Activated effector memory CD4-positive, alpha-beta T cell treated with Interleukin-2 at 50 U/mL for 16 hours (primary cell): ENCODE data around the gene INSC.

Experiments
- DNase-seq: peaks from one replicate; pipeline ENCODE4 v3.0.0-alpha.2; 2020

The INSC gene

DNA sequence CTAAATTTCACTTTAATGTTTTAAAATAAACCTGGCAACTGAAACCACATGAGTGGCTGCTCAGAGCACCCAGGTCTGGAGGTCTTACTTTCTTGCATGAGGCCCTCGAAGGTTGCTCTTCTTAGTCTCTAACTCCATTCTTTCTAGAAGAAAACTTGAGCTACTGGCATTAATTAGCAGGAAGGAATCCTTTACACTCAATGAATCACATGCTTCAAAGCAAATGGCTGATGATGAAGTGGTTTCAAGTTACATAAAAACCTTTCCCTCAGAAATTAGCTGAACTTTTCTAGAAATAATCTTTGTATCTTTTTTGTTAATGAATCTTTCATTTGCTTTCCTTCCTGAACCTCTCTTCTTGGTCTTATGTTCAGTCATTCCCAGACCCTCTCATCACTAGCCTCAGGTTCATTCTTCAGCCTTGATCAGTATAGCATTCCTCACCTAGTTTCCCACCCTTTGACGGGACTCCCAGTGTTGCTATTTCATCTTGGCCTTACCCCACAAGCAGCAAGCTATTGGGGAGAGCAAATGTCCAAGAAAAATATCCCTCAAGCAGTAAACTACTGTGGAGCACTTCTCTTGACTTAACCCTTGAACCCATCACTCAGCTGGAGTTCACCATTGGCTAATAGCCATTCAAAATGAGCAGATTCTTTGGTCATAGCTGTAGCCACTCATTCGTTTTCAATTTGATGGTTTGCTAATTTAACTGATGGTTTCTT lies 75.1 kb downstream of the INSC start:
- DNase-seq = no peak

DNA sequence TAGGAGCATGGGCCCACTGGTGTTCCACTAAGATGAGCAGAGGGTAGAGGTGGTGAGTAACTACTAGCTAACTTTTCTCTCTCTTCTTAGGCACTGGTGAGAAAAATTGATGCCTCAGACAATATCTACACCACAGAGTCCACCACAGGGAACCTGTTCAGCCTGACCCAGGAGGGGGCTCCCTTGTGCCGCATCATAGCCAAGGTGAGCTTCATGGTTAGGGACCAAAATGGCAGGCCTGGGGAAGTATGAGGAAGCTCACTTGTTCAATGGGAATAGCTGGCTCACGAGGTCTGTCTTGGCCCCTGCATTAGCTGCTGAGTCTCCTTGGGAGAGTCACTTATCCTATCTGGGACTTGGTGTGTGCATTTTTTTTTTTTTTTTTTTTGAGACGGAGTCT lies 75.9 kb downstream of the INSC start:
- DNase-seq = no peak

DNA sequence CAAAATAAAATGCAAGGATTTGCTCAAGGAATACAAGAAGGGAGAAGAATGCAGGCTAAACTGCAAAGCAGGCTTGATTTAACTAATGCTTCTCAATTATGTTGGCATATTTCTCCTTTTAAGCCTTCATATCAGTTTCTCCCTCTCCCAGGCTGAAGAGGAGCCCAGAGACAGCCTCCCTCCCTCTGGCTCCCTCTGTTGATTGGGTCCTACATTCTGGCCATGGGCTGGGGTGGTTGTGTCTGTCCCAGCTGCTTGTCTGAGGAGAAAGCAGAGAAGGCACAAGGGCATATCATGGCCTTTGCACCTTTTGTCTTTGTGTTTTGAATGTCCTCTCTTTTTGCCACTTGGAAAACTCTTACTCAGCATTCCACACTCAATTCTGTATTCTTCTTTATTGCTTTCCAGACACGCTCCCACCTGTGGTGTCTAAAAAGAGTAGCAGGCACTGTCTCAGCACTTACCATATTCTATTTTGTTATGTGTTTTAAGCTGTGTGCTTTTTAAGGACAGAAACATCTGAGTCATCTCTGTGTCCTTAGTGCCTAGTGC lies 77.4 kb downstream of the INSC start:
- DNase-seq = no peak

DNA sequence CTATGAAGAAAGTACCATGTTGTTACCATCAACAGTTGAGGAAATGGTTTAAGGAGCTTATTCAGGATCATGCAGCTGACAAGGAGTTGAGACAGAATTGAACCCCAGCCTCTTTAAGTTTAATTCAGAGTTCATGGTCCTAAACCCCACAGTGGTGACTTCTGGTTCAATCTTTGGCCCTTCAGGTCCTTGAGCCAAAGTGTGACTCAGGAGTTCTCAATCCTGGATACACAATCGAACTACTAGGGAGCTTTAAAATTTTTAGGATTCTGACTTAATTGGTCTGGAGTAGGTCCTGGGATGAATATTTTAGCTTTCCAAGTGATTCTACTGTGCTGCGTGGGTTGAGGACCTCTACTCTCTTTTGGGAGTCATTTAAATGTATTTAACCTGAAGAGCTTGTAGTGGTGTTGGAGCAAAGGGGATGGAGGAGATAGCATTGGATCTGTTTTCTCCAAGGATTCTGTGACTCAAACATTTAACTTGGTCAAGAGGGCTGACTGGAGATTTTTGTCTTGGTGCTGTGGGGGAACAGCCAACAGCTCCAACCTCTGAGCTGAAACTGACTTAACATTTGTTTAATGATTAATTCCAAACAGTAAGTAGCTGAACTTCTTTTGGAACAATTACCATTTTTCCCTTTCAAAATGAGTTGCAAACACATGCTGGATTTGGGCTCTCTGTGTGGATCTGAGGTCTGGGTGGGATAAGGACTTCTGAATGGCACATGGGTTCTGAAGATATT lies 80.1 kb downstream of the INSC start:
- DNase-seq = no peak

DNA sequence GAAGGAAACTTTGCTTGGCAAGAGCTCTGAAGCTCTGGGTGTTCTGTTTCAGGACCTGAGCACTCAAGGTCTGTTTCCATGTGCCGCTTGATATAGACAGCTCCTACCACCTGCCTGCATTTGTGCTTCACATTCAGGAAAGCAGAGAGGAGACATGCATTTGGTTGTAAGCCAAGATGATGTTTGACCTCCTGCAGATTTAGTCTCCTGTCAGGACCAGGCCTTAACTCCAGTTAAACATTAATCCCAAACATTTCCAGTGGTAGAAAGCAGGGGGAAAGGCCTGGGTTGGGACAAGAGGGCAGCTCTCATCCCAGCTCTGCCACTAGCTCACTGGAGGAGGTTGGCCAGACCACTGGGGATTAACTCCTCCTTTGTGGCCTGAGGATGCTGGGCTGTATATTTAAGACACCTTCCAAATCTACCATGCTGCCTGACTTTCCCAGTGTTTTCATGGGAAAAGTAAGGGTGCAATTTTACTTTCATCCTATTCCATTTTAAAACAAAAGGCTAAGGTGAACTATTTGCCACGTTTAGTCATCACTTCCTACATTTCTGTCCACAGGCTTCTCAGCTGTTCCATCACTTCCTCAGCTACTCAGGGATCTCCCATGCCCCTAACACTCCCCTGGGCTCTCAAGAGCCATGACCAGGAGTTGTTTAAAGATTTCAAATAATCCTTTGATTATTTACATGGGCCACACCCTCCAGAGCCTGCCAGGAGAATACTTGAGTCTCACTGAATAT lies 80.9 kb downstream of the INSC start:
- DNase-seq = no peak

DNA sequence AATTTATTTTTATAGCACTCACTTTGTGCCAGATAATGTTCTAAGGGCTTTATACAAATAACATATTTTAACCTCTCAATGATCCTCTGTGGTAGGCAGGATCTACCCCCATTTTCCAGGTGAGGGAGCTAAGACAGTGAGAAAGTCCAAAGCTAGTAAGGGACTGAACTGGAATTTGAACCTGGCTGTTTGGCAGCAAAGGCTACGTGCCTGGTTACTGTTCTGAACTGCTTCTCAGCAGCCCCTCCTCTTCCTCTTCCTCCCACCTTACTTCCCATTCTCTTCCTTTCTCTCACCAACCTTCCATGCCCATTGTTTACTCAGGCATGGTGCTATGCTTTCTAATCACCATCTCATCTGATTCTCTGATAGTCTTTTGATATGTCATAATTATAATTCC lies 82.0 kb downstream of the INSC start:
- no peak for DNase-seq

DNA sequence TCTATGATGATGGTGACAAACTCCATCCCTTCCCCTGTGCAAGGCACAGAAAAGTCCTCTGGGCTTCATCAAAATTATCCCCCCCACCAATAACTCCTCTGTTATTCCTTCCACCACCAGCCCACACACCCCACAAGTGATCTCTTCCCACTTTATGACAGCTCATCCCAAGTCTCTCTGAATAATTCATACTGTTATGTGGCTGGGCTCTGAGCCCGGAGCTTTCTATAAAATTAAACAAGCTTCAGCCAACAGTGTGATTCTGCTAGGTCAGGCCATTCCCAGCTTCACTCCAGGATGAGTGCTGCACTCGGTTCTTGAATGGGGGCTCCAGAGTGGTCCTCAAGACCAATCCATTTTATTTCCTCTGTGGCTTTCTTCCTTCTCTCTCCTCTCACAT lies 83.0 kb downstream of the INSC start:
- DNase-seq = no peak

DNA sequence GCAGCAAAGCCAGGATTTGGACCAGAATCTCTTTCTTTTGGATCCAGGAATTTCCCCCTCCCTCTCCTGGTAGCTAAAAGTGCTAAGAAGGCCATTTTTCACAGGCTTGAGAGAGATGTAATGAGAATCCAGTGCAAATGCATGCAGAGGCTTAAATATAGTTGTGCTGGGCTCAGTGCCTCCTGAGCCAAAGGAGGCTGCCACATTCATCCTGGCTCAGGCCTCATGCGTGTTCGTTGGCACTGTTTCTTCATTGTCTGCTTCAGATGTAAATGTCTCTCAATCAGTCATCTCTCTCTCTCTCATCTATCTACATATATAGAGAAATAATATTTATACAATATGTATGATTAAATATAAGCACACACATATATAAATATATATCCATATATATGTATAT lies 83.6 kb downstream of the INSC start:
- DNase-seq = no peak

DNA sequence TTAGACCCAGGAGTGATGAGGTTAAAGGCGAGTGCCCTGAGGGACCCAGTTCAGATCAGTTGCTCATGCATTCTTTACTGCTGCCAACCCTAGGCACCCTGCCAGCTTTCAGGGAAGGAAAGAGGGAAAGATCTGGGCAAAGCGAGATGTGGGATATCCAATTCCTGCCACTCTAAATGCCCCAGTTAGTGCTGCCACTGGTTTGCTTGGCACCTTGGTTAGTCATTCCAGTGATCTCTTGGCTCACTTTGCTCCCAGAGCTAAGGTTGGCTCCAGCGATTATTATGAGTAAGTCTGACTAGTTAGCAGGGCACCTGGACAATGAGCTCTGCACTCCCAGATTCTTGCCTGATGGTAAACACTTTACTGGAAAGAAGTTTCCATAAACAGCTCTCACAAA lies 85.0 kb downstream of the INSC start:
- DNase-seq = no peak

DNA sequence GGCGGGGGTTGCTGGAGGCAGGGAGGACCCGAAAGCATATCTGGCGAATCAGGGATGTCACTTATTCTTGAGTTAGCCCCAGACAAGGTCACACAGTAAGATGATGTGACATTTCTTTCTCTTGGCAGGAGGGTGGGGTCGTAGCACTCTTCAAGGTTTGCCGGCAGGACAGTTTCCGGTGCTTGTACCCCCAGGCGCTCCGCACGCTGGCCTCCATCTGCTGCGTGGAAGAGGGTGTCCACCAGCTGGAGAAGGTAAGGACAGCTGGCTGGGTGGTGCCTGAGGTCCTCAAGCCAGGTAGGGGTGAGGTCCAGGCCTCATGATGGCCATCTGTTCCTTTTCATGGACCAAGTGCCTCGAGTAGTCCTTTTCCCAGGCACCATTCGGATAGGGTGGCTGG lies 86.0 kb downstream of the INSC start:
- no peak for DNase-seq

DNA sequence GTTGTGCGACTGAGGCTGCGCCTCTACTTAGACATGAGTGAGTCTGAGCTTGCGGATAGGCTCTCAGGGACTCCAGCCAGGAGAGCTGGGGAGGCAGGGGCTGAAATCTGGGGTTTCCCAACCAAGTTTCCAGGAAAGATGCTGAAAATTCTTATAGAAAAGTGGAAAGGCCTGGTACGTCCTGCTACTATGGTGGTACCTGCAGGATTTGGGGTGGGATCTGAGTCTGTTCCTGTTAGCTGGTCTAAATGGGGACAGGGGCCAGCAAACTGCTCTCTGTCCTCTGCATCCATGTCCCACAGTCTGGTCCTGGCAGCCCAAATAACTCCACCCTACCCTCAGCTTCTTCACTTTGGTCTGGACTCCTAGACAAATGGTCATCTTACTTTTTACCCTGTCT lies 86.9 kb downstream of the INSC start:
- no peak for DNase-seq

DNA sequence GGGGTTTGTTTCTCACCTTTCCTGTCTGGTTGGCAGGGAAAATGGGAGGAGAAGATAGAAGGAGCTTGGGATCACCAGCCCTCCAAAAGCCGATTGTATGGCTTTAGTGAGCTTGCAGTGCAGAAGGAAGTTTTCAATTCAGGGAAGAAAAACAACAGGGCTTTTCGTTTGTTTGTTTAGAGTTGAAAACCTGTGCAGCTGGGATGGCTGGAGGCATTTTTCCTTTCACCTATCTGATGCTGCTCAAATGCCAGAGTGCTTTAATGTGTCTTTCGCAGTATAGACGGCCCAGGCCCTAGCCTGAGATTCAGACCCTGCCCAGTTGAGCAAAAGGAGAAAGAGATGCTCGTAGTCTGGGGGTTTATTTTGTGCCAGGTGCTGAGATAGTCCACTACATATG lies 87.9 kb downstream of the INSC start:
- DNase-seq = no peak

DNA sequence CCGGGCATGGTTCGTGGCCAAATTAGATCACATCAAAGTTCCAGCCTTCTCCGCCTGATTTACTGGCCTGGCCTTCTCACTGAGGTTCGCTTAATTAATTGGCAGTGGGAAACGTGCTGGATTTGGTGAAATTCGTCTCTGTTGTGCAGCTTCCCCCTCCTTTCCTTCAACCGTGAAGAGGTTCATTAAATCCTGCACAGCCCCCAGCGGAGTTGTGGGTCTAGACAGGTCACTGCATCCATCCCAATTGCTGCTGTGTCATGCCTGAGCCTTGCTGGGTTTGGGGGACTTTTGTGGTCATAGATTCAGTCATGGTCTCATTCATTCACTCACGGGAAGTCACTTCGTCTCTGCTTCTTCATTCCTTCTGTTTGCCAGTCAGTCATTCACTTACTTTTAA lies 90.0 kb downstream of the INSC start:
- DNase-seq = no peak

DNA sequence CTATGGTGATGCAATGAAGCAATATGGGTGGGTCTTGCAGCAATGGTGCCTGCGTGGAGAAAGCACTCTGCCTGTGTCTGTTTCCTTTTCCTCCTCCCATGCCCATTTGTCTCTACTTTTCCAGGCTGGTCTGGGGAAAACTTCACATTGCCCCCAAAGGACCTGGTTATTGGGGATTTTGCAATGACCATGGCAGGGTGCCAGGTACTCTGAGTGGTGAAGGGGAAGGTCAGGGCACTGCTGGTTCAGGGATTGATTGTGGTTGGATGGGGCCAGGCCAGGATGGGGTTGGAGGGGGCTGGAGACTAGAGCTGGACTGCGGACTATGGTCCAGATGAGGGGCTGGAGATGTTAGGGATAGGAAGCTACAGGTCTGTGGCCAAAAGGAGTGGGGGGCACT lies 92.1 kb downstream of the INSC start:
- DNase-seq = no peak

DNA sequence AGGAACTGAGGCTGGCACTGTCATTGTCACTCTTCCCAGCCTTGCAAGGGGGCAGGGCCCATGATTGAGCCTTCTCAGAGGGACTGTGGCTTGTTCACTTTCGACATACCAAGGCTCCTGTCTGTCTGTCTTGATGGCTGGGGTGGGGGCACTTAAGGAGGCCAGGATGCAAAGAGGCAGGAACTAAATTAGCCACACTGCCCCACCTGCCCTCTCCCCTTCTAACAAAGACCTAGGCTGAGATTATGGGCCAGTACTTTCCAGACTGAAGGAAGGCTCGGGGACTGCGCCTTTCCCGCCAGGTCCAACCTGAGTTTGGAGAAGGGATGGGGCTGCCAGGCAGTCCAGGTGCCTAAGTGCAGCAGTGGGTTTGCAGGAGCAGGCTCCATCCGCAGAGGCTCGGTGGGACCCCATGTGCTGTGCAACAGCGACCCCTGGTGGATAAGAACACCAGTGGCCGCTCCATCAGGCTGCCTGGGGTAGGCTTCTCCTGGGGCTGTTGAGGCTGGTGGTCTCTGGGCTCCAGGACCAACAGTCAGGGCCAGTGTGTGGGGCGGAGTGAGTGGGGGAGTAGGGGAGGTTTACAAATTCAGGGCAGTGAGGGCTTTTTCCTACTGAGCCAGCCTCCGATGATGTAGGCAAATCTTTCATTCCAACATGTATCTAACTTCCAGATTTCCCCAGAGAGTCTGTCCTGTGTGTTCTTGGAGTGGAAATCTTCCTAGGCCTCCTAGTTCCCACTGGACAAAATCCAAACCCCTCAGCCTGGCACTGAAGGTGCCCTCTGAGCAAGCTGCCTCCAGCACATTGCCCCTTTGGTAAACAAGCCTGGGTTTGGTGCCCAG lies 93.9 kb downstream of the INSC start:
- DNase-seq = peak; percentile 52

DNA sequence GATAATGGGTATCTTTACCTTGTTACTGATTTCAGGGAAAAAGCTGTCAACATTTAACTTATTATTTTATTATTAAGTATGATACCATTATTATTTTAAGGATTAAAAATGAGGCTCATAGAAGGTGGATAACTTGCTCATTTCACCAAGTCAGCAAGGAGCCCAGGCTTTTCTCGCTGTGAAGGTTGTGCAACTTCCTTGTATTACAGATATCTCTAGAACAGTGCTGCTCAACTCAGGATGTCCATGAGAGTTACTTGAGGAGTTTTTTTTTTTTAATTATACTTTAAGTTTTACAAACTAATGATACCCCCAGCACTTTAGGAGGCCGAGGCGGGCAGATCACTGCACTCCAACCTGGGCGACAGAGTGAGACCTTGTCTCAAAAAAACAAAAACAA lies 98.2 kb downstream of the INSC start:
- no peak for DNase-seq

DNA sequence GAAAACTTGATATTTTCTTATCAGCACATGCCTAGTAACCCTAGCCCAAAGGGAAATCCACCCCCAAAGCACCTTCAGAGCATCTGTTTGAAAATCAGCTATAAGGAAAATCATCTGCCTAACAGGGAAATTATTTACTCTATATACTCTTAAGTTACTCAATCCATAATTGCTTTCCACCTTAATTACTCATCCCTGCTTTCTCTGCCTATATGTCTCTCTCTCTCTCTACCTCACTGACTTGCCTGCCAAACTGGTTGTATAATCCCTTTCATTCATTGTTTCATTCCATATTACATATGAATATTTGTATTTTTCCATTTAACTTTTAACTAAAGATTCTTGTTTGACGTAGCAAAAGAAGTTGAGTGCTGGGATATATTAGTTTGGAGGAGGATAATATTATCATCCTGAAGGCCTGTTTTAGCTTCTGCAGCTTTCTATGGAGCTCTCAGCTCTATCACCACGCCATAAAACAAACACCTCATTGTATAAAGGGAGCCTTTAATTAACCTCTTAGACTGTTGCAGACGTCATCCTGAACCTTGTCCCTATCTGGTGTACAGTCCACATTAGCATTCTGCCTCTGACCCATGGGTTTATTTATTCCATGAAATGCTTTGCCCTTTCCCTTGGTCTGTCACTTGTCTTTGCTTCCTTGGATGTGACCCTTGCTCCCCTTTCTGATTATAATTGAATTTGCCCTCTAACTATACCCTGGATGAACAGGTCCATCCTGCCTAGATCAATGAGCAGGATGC lies 98.9 kb downstream of the INSC start:
- DNase-seq = no peak

DNA sequence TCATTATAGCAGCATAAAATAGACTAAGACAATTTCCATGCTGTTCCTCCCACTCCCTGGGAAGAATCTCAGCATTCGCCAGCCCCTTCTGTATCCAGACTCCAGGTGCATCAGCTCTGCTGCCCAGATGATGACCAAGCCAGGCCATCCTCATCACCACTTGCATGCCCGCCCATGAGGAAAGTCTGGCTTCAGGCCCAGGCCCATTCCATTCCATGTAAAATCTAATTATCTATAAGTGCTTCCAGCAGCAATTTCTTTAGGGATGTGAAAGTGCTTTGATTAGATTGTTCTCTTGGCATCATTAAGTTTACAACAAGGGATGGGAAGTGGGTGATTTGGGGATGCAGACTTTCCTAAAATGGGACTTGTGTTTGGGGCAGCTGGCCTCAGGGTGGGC lies 100.3 kb downstream of the INSC start:
- no peak for DNase-seq

DNA sequence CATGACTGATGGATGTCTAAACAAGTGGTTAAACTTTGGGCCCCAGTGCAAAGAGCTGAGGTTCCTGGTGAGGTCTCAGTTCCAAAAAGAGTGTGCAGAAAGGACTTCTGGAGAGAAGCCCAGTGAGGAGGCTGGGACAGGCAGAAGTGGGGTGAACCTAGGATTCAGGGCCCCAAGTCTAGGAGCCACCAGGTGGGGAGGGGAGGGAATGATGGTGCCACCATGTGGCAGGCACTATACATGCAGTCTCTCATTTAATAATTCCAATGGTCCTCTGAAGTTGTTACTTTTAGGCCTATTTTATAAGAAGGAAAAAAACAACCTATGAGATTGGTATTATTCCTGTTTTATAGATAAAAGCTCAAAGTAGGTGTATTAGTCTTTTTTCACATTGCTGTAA lies 102.0 kb downstream of the INSC start:
- DNase-seq = no peak

DNA sequence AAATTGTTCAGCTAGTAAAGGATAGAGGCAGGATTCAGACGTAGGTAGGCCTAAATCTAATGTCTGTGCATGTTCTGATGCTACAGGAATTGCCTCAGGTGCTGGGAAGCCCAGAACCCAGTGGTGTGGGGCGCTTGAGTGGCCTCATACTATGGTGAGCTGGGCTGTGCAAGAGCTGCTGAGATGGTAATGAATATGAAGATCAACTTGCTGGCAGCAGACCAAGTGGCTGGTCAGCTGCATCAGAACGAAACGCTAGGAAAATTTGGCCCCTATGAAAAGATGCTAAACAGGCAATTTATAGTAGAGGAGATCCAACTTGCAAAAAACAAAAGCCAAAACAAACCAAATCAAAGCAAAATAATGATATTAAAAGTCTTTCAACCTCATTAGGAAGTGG lies 102.7 kb downstream of the INSC start:
- no peak for DNase-seq

DNA sequence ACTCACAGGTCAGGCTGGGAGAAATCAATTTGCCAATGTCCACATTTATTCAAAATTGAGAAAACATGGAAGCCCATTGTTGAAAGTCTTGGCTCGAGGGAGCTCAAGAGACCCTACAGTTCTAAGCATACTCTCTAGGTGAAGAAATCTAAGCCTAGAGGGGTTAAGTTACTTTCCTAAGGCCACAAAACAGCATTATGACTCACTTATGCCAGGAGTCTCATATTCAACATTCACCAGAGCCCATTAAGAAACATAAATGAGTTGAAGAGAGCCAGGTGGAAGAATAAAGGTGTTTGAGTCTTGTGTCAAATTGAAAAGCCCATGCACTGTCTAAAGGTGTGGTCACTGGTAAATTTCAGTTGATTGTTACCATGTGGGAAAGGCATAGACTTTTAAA lies 108.1 kb downstream of the INSC start:
- no peak for DNase-seq

DNA sequence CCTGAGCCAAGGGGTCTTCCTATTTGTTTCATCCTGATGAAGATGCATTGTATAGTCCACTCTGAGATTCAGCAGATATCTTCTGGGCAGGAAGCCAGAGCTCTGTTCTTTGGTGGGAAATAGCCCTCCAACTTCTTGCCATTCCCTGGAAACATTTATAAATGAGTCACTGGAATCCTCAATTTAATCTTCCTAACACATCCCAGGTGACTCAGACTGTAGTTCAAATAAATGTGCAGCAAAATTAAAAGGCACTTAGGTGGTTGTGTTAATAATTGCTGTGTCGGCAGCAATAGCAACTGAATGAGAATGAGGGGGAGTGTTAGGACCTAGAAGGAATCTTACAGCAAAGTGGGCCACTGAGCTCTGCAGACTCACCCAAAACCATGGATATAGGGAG lies 108.6 kb downstream of the INSC start:
- DNase-seq = no peak
